ENCODE results near the gene OR11H7. TPM values are rescaled to one million over a fixed set of nuclear protein-coding genes. Genes with fewer than 3 reads are reported as not detected.

The OR11H7 gene
- not detected in 2 replicates for total RNA-seq

GRCh38 chr14:20228681-20229080 lies at the start of gene OR11H7:
Gene OR11H7 (plus strand): TSS chr14:20228981.

DNA sequence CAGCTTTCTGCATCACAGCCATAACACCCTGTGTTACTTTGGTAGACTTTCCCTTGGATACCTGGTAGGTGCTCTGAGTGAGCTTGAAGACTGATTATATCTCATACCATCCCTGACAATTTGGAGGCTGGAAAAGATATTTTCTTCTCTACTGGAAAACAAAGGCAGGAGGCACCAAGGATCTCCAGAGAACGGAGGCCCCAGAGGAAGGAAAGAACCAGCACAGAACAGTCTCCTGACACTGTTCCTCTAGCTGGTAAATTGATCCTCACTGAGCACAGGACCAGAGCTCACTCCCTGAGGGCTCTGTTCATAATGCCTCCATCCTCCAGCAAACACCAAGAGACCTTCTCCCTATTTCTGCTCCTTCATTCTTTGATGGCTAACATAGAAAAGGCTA lies 38.2 kb upstream of the OR11H7 start, which contains the start of gene OR11G2:
Gene OR11G2 (plus strand): TSS at position 301 of the 400 bp plus-strand sequence. CDS start 6,542 bp downstream, outside the sequence.

GRCh38 chr14:20223410-20223809 lies 5.4 kb upstream of the OR11H7 start, which contains the start of gene OR11H6:
Gene OR11H6 (plus strand): TSS chr14:20223710. CDS start chr14:20223710, 0 bp downstream.

Other genes with a start within 250 kb of the OR11H7 start
- gene OR4Q2, start 226.8 kb upstream of the OR11H7 start, total RNA-seq: not detected in 2 replicates
- not detected in 2 replicates for gene OR4K14, start 209.7 kb upstream of the OR11H7 start, total RNA-seq
- not detected in 2 replicates for gene OR4K13, start 192.9 kb upstream of the OR11H7 start, total RNA-seq
- not detected in 2 replicates for gene OR4L1, start 168.9 kb upstream of the OR11H7 start, total RNA-seq
- not detected in 2 replicates for gene OR4K17, start 118.2 kb upstream of the OR11H7 start, total RNA-seq
- not detected in 2 replicates for gene OR4N5, start 90.2 kb upstream of the OR11H7 start, total RNA-seq
- gene OR11G2, start 38.1 kb upstream of the OR11H7 start, total RNA-seq: not detected in 2 replicates
- not detected in 2 replicates for gene OR11H6, start 5.3 kb upstream of the OR11H7 start, total RNA-seq
- not detected in 2 replicates for gene OR11H4, start 10.3 kb downstream of the OR11H7 start, total RNA-seq
- gene TTC5, start 77.0 kb downstream of the OR11H7 start, total RNA-seq: 8.9 and 10.9 TPM in 2 replicates
- gene CCNB1IP1, start 104.3 kb downstream of the OR11H7 start, total RNA-seq: 53.8 and 68.6 TPM in 2 replicates
- gene PARP2, start 114.7 kb downstream of the OR11H7 start, total RNA-seq: 2.2 and 4.1 TPM in 2 replicates
- 8.9 and 10.3 TPM in 2 replicates for gene TEP1, start 184.5 kb downstream of the OR11H7 start, total RNA-seq
- gene KLHL33, start 207.2 kb downstream of the OR11H7 start, total RNA-seq: 0.09 and 0.12 TPM in 2 replicates
- 24.2 and 30.0 TPM in 2 replicates for gene OSGEP, start 225.8 kb downstream of the OR11H7 start, total RNA-seq
- gene APEX1, start 226.2 kb downstream of the OR11H7 start, total RNA-seq: 145 and 204 TPM in 2 replicates
- 8.4 and 14.4 TPM in 2 replicates for gene PIP4P1, start 232.5 kb downstream of the OR11H7 start, total RNA-seq
- gene PNP, start 240.4 kb downstream of the OR11H7 start, total RNA-seq: 16.3 and 22.6 TPM in 2 replicates

Measured in pericardium fibroblast (primary cell).